GM12865 (cell line): ENCODE results near the gene HRH2.

ENCODE experiments used
- DNase-seq: peaks from one replicate; pipeline ENCODE4 v3.0.0; 2010; ENCODE audit warnings: low read depth
- H3K4me3 ChIP-seq: 2 replicates; pipeline ENCODE4 v1.5.1; 2011; ENCODE audit warnings: mild to moderate bottlenecking, low read depth, low read length, control low read depth
- CTCF ChIP-seq: IDR thresholded peaks from 2 replicates; pipeline ENCODE4 v1.5.1; 2011; ENCODE audit warnings: low read length, control low read depth, low read depth, inconsistent platforms; ENCODE audit not compliant: insufficient read depth; ENCODE audit errors: missing control alignments

HRH2 gene

GRCh38 chr5:175654339-175654738 is 3.5 kb upstream of the HRH2 start:
- H3K4me3 ChIP-seq = no peak overlapping the region
- DNase-seq = no peak

GRCh38 chr5:175654807-175655206 is 3.1 kb upstream of the HRH2 start:
- TF ChIP-seq CTCF = no peak
- no peak for DNase-seq
- H3K4me3 ChIP-seq = no peak overlapping the region

More at GRCh38 chr5:175654339-175654738, 3.5 kb upstream of the HRH2 start:
- no peak for TF ChIP-seq CTCF

DNA sequence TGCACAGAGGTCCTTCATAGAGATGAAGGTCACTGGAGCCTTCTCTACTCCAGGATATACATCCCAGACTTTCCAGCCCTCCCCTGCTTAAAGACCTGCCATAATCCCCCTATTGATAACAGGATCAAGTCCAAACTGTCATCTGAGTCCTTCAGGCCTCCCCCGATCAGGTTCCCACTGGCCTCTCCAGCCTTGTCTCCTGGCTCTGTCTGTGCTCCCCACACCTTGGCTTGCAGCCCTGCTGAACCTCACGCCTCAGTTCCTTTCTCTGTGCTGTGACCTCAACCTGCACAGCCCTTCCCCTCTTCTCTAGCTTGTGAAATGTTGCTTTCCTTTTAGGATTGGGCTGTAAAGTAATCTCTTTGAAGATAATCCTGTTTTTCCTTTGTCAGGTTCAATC is 2.5 kb upstream of the HRH2 start:
- no peak for DNase-seq
- no peak overlapping the region for H3K4me3 ChIP-seq
- TF ChIP-seq CTCF = no peak

DNA sequence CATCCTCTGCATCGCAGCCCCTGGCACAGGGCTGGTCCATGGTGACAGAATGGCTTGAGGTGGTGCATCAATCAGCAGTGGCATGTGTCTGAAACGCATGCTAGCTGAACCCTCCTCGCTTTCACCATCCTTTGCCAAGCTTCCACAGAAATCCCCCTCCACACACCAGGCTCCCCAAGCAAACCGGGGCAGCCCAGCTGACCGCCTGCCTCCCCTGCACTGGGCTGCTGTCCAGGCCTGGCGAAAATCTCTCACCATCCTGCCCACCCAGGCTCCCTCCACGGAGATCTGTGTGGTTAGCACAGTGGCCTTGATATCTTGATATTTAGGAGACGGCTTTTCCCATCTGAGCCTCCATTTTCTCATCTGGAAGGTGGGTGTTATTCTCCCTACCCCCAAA is 905 bp upstream of the HRH2 start:
- TF ChIP-seq CTCF = no peak
- H3K4me3 ChIP-seq = no peak overlapping the region
- no peak for DNase-seq

DNA sequence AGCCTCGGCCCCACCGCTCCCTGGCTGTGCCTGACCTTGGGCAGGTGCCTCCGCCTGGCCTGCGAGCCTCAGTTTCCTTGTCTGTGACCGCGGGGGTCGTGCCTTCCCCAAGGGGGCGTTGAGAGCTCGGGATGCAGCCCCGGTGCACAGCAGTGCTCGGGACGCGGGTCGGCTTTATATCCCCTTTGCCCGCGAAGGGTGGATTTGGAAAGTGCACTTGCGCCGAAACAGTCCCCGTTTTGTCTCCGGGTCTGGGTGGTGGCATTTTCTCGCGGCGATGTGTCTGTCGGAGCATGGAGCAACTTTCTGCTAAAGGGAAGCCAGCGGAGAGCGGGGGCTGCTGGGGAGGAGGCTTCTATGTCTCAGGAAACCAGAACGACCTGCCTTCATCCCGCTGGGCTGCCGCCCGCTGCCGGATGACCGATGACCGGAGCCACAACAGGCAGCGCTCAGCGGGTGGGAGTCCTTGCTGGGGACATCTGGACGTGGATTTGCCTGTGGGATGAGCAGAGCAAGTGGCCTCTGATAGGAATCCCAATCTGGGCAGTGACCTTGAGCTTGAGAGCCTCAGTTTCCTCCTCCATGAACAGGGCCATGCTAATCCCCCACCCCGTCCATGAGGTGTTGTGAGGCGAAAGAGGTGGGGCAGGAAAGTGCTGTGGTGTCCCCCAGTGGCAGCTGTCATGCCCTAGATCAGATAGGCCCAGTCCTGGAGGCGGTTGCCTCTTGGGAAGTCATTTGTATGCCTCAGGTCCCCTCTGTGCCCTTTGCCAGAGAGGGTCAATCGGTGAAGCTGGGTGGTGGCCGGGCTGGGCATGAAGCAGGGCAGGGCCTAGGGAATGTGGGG is 651 bp downstream of the HRH2 start:
- no peak overlapping the region for H3K4me3 ChIP-seq
- DNase-seq = no peak
- no peak for TF ChIP-seq CTCF

GRCh38 chr5:175659546-175660253 is 1.8 kb downstream of the HRH2 start:
- DNase-seq = no peak
- TF ChIP-seq CTCF = no peak
- no peak overlapping the region for H3K4me3 ChIP-seq
